Vagina (tissue), 2 donors: ENCODE data around the gene TRIM67. TPM values are rescaled to one million over a fixed set of nuclear protein-coding genes. Genes with fewer than 3 reads are reported as not detected.

Experiments used
- DNase-seq, 2 donors: peaks; one replicate each; pipeline ENCODE4 v3.0.0-alpha.2; 2017; ENCODE audit errors: extremely low spot score in 2 of 2
- H3K27ac ChIP-seq: fragments of 200-600 bp; sonication (generic); one replicate; pipeline ENCODE4 v1.5.1; 2019
- H3K27me3 ChIP-seq: fragments of 200-600 bp; sonication (generic); one replicate; pipeline ENCODE4 v1.5.1; 2019
- H3K36me3 ChIP-seq, 2 donors: fragments of 200-600 bp; sonication (generic); one replicate each; pipeline ENCODE4 v1.5.1; 2017 to 2019
- H3K4me1 ChIP-seq: fragments of 200-600 bp; sonication (generic); one replicate; pipeline ENCODE4 v1.5.1; 2019
- H3K4me3 ChIP-seq, 2 donors: fragments of 200-600 bp; sonication (generic); 1 replicate in 1 of 2; 2 replicates in 1 of 2; pipeline ENCODE4 v1.5.1; 2016 to 2019
- H3K9me3 ChIP-seq: fragments of 200-600 bp; sonication (generic); one replicate; pipeline ENCODE4 v1.5.1; 2019
- POLR2A ChIP-seq, 2 donors: fragments of 450-650 bp; IDR thresholded peaks; one replicate each; pipeline ENCODE4 v1.6.1; 2017; ENCODE audit warnings: antibody characterized with exemption in 2 of 2, mild to moderate bottlenecking in 2 of 2, moderate library complexity in 2 of 2
- POLR2AphosphoS5 ChIP-seq, 2 donors: sonication (generic); formaldehyde crosslinking; IDR thresholded peaks; one replicate each; pipeline ENCODE4 v1.9.0; 2017; ENCODE audit warnings: antibody characterized with exemption in 2 of 2, mild to moderate bottlenecking in 2 of 2, low read depth in 1 of 2; ENCODE audit not compliant: insufficient read depth in 1 of 2
- intact Hi-C: fragments of 100-400 bp; cut with DNase I; formaldehyde crosslinking; loops from one replicate; pipeline ENCODE4 v1.15.1; 2023
- total RNA-seq: library from RNA; depleted of rRNA; stranded (reverse); fragments of >200 nt; gene quantifications from one replicate; pipeline ENCODE4 v1.2.3, GENCODE V29; 2016
- TF ChIP-seq, protein P1 (sequence below), 3 experiments: fragments of 450-650 bp in 2 of 3; fragments of 200-600 bp in 1 of 3; sonication (generic) in 1 of 3; IDR thresholded peaks; one replicate each; pipeline ENCODE4 v1.5.1; 2017 to 2019; ENCODE audit warnings: antibody characterized with exemption in 3 of 3, mild to moderate bottlenecking in 2 of 3, moderate library complexity in 2 of 3

TRIM67 gene
- total RNA-seq, 1 donor from 2014 or later: not detected

DNA sequence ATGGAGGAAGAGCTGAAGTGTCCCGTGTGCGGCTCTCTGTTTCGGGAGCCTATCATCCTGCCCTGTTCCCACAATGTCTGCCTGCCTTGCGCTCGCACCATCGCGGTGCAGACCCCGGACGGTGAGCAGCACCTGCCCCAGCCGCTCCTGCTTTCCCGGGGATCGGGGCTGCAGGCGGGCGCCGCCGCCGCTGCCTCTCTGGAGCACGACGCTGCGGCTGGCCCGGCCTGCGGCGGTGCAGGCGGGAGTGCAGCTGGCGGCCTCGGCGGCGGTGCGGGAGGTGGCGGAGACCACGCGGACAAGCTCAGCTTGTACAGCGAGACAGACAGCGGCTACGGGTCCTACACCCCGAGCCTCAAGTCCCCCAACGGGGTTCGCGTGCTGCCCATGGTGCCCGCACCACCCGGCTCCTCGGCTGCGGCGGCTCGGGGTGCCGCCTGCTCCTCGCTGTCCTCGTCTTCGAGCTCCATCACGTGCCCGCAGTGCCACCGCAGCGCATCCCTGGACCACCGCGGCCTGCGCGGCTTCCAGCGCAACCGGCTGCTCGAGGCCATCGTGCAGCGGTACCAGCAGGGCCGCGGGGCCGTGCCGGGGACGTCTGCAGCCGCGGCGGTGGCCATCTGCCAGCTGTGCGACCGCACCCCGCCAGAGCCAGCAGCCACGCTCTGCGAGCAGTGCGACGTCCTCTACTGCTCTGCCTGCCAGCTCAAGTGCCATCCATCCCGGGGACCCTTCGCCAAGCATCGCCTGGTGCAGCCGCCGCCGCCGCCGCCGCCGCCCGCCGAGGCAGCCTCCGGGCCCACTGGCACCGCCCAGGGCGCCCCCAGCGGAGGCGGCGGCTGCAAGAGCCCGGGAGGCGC, 1.3 kb downstream of the TRIM67 start:
- Histone ChIP-seq H3K9me3 (no peaks in the 10 kb centered on the region), H3K4me1 (peaks cover 29% of the 10 kb centered on the region), H3K36me3 (no peaks in the 10 kb centered on the region), H3K27ac (no peak overlapping the region), H3K27me3 (peaks cover 19% of the 10 kb centered on the region), H3K4me3 (peak overlapping the region; percentile 21 to 42)
- TF ChIP-seq, protein P1, sequence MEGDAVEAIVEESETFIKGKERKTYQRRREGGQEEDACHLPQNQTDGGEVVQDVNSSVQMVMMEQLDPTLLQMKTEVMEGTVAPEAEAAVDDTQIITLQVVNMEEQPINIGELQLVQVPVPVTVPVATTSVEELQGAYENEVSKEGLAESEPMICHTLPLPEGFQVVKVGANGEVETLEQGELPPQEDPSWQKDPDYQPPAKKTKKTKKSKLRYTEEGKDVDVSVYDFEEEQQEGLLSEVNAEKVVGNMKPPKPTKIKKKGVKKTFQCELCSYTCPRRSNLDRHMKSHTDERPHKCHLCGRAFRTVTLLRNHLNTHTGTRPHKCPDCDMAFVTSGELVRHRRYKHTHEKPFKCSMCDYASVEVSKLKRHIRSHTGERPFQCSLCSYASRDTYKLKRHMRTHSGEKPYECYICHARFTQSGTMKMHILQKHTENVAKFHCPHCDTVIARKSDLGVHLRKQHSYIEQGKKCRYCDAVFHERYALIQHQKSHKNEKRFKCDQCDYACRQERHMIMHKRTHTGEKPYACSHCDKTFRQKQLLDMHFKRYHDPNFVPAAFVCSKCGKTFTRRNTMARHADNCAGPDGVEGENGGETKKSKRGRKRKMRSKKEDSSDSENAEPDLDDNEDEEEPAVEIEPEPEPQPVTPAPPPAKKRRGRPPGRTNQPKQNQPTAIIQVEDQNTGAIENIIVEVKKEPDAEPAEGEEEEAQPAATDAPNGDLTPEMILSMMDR (IDR thresholded peaks at IDR 0.05): no peak
- no peak for TF ChIP-seq POLR2AphosphoS5 (IDR thresholded peaks at IDR 0.05; ENCODE audit: insufficient read depth in 1 of 2, low read depth in 1 of 2)
- no peak for TF ChIP-seq POLR2A (IDR thresholded peaks at IDR 0.05)
- intact Hi-C loops: no loop called here
- no peak for DNase-seq

DNA sequence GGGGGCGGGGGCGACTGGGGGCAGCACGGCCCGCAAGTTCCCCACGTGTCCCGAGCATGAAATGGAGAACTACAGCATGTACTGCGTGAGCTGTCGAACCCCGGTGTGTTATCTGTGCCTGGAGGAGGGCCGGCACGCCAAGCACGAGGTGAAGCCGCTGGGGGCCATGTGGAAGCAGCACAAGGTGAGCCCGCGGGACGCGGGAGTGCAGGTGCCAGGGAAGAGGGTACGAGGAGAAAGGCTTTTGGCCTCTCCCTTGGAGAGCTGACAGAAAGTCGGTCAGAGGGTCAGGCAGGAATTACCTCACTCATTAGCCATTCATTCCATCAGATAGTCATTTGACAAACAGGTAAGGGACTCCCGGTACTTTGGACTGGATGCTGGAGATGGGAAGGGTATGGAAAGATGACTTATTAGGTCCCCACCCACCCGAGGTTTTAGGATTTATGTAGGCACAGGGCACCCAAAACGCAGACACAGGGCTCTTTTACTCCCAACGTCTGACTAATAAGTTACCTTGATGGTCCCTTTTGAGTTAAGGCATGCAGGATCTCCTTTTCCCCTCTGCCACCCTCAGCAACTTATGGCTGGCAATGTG, 2.1 kb downstream of the TRIM67 start:
- H3K27ac ChIP-seq: no peak overlapping the region
- peaks cover 19% of the 10 kb centered on the region for H3K27me3 ChIP-seq
- peaks cover 29% of the 10 kb centered on the region for H3K4me1 ChIP-seq
- no peak for DNase-seq
- no peaks in the 10 kb centered on the region for H3K36me3 ChIP-seq
- no peak overlapping the region for H3K4me3 ChIP-seq
- no peak for TF ChIP-seq POLR2A (IDR thresholded peaks at IDR 0.05)
- TF ChIP-seq, protein P1 (IDR thresholded peaks at IDR 0.05): no peak
- no peak for TF ChIP-seq POLR2AphosphoS5 (IDR thresholded peaks at IDR 0.05; ENCODE audit: insufficient read depth in 1 of 2, low read depth in 1 of 2)
- H3K9me3 ChIP-seq: no peaks in the 10 kb centered on the region
- intact Hi-C loops: no loop called here

DNA sequence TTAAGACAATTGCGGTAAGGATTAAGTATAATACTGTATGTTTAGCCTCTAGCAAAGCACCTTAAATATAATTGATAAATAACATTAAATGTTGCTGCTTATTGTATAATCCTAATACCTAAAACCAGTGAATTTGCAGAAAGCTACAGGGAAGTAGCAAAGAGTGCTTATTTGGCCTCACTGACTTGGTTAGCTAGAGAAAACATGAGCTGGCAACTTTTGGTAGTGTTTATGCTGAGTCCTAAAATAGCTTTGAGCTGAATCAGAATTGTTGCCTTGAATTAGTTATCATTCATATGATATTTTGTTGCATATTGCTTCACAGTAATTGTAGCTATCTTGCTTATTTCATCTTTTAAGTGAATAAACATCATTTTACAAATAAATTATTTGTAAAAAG, 3.5 kb downstream of the TRIM67 start:
- peaks cover 19% of the 10 kb centered on the region for H3K27me3 ChIP-seq
- DNase-seq: no peak
- no peak for TF ChIP-seq POLR2A (IDR thresholded peaks at IDR 0.05)
- TF ChIP-seq, protein P1 (IDR thresholded peaks at IDR 0.05): no peak
- TF ChIP-seq POLR2AphosphoS5 (IDR thresholded peaks at IDR 0.05; ENCODE audit: insufficient read depth in 1 of 2, low read depth in 1 of 2): no peak
- no peak overlapping the region for H3K27ac ChIP-seq
- no peaks in the 10 kb centered on the region for H3K9me3 ChIP-seq
- no peak overlapping the region for H3K4me3 ChIP-seq
- intact Hi-C loops: no loop called here
- H3K4me1 ChIP-seq: peaks cover 29% of the 10 kb centered on the region
- no peaks in the 10 kb centered on the region for H3K36me3 ChIP-seq

DNA sequence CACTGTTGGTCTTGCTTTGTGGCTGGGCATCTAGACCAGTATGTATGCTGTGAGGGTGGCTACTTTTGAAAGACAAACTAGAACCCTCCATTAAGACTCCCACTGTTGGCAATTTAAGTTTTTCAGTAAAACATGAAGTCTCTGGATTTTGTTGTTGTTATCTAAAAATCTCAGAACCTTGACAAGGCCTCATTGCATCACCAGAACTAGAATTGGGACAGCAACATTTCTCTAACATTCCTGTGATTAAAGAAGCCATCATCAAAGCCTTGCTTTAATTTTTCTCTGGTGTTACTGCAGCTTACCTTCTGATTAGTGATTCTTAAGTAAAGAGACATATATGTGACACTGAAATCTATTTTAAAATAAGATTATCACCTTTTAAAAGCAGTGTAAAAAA, 4.5 kb downstream of the TRIM67 start:
- Histone ChIP-seq H3K36me3 (no peaks in the 10 kb centered on the region), H3K4me1 (peaks cover 21% of the 10 kb centered on the region), H3K27me3 (peaks cover 12% of the 10 kb centered on the region), H3K27ac (no peak overlapping the region), H3K9me3 (no peaks in the 10 kb centered on the region), H3K4me3 (no peak overlapping the region)
- intact Hi-C loops: no loop called here
- no peak for DNase-seq
- TF ChIP-seq POLR2AphosphoS5 (IDR thresholded peaks at IDR 0.05; ENCODE audit: insufficient read depth in 1 of 2, low read depth in 1 of 2): no peak
- TF ChIP-seq, protein P1 (IDR thresholded peaks at IDR 0.05): no peak
- TF ChIP-seq POLR2A (IDR thresholded peaks at IDR 0.05): no peak

DNA sequence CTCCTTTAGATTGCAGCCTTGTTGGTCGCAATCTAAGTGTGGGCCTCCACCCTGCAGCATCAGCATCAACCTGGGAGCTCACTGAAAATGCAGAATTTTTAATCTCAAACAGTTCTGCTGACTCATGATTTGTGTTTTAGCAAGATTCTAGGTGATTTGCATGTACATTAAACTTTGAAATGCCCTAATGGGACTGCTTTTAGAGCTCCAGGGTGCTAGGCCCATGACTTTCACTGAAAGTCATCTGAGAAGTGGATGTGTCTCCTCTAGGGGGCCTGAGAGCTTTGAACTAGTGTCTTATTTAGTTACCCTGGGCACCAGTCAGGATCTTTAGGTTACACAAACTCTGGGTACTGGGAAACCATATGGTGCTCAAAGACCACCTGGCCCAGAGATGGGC, 9.0 kb downstream of the TRIM67 start:
- Histone ChIP-seq H3K36me3 (no peaks in the 10 kb centered on the region), H3K4me1 (no peaks in the 10 kb centered on the region), H3K27ac (no peak overlapping the region), H3K4me3 (no peak overlapping the region), H3K9me3 (no peaks in the 10 kb centered on the region), H3K27me3 (no peaks in the 10 kb centered on the region)
- TF ChIP-seq POLR2A (IDR thresholded peaks at IDR 0.05): no peak
- TF ChIP-seq, protein P1 (IDR thresholded peaks at IDR 0.05): no peak
- TF ChIP-seq POLR2AphosphoS5 (IDR thresholded peaks at IDR 0.05; ENCODE audit: insufficient read depth in 1 of 2, low read depth in 1 of 2): no peak
- DNase-seq: no peak
- intact Hi-C loops: no loop called here
